Muscle of leg (tissue), 11 donors: ENCODE measurements around the gene OCSTAMP. TPM values are rescaled to one million over a fixed set of nuclear protein-coding genes. Genes with fewer than 3 reads are reported as not detected.

Experiments
- DNase-seq: peaks from one replicate; pipeline ENCODE4 v3.0.0; 2013
- H3K27ac ChIP-seq: one replicate; pipeline ENCODE4 v1.5.1; 2013; ENCODE audit warnings: mild to moderate bottlenecking, low read length, control low read depth
- H3K27me3 ChIP-seq: one replicate; pipeline ENCODE4 v1.6.1; 2013; ENCODE audit warnings: low read length; ENCODE audit not compliant: control insufficient read depth, insufficient read depth
- H3K36me3 ChIP-seq: one replicate; pipeline ENCODE4 v1.6.1; 2013; ENCODE audit warnings: low read length; ENCODE audit not compliant: control insufficient read depth, insufficient read depth
- H3K4me1 ChIP-seq: one replicate; pipeline ENCODE4 v1.6.1; 2013; ENCODE audit warnings: low read length; ENCODE audit not compliant: control insufficient read depth, insufficient read depth
- H3K4me3 ChIP-seq: one replicate; pipeline ENCODE4 v1.5.1; 2013; ENCODE audit warnings: low read length, control low read depth
- H3K9me3 ChIP-seq: replicated peaks from 2 replicates; pipeline ENCODE4 v1.6.1; 2013; ENCODE audit warnings: low read depth, low read length; ENCODE audit not compliant: control insufficient read depth
- WGBS: methylation state at CpG from one replicate; pipeline ENCODE4 v1.1.5; 2013; ENCODE audit warnings: missing lambda C conversion rate; ENCODE audit not compliant: insufficient coverage; 5-methylcytosine and 5-hydroxymethylcytosine counted together
- polyA plus RNA-seq, 8 donors: library from polyadenylated mRNA; unstranded; fragments of 120-200 nt; gene quantifications; one replicate each; pipeline versions ENCODE4 v1.2.1 to v1.2.3, GENCODE V29; 2013; ENCODE audit warnings: inconsistent platforms in 1 of 8, low replicate concordance in 1 of 8; ENCODE audit not compliant: insufficient read length in 8 of 8, insufficient read depth in 1 of 8
- total RNA-seq: library from RNA; stranded (reverse); fragments of 120-200 nt; gene quantifications from one replicate; pipeline ENCODE4 v1.2.4, GENCODE V29; 2013

OCSTAMP gene
- total and polyA plus RNA-seq, 9 donors = not detected

DNA sequence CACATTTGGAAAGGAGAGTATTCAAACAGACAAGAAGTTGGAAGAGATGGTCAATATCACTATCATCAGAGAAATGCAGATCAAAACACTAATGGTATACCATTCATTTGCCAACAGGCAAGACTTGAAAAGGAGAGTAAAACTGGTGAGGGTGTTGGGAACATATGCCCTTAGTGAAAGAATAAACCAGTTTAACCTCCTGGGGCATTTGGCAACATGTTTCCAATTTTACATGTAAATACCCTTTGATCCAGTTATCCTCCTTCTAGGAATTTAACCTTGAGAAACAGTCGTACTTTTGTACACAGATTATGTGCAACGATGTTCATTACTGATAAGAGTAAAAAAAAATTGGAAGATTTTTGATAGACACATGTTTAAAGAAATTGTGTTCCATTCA lies 34.1 kb upstream of the OCSTAMP start:
- no peak overlapping the region for H3K4me3 ChIP-seq
- H3K9me3 ChIP-seq = no peaks in the 10 kb centered on the region
- WGBS = no CpG with 5 or more reads among the region's 2 CpGs

GRCh38 chr20:46583411-46584214 lies 33.2 kb upstream of the OCSTAMP start:
- DNase-seq = no peak
- WGBS = 39% methylated on average over 10 of the region's 17 CpGs
- Histone ChIP-seq H3K27ac (no peak overlapping the region), H3K4me3 (no peak overlapping the region), H3K9me3 (no peaks in the 10 kb centered on the region), H3K27me3 (no peaks in the 10 kb centered on the region), H3K36me3 (no peaks in the 10 kb centered on the region), H3K4me1 (no peaks in the 10 kb centered on the region)

More for the DNA sequence above, 34.1 kb upstream of the OCSTAMP start:
- no peak for DNase-seq
- no peaks in the 10 kb centered on the region for H3K27me3 ChIP-seq
- no peaks in the 10 kb centered on the region for H3K36me3 ChIP-seq
- no peak overlapping the region for H3K27ac ChIP-seq
- no peaks in the 10 kb centered on the region for H3K4me1 ChIP-seq

DNA sequence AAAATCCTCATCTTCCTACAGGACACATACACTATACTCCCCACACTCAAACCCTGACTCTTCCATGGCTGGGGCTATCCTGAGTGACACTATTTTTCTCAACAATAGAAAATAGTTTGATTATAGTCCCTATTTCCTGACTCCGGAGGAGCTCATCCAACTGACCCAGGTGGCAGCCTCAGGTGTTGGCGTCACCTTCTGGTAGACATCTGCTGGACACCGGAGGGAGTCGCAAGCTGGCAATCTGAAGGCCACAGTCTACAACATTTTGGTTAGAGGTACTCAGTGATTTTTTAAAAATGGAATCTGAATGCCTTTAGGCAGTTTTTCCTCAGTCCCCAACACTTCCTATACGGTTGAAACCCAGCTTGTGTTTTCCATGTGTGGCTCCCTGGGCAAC lies 32.2 kb upstream of the OCSTAMP start:
- Histone ChIP-seq H3K4me3 (no peak overlapping the region), H3K9me3 (no peaks in the 10 kb centered on the region), H3K4me1 (no peaks in the 10 kb centered on the region), H3K27ac (no peak overlapping the region), H3K36me3 (no peaks in the 10 kb centered on the region), H3K27me3 (no peaks in the 10 kb centered on the region)
- WGBS = 81% methylated on average over 4 of the region's 5 CpGs
- no peak for DNase-seq

DNA sequence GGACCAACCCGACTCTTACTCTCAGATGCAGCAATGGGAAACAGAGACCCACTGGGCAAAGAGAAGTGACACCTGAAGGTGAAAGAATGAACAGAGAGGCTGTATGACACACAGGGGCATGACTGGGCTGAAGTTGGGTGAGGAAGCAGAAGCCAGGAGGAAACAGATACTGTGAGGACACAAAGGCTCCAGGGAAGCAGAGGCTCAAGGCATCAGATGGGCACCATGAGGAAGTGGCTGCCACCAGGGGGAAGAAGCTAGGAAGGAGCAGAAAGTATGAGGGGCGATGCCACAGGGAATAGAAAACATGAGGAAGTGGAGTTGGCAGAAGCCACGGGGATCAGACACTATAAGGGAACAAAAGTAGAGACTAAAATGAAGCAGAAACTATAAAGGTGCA lies 30.9 kb upstream of the OCSTAMP start:
- Histone ChIP-seq H3K9me3 (no peaks in the 10 kb centered on the region), H3K27me3 (no peaks in the 10 kb centered on the region), H3K4me3 (no peak overlapping the region), H3K27ac (no peak overlapping the region), H3K36me3 (no peaks in the 10 kb centered on the region), H3K4me1 (no peaks in the 10 kb centered on the region)
- DNase-seq = no peak
- WGBS = 80% methylated on average over 3 of the region's 3 CpGs

DNA sequence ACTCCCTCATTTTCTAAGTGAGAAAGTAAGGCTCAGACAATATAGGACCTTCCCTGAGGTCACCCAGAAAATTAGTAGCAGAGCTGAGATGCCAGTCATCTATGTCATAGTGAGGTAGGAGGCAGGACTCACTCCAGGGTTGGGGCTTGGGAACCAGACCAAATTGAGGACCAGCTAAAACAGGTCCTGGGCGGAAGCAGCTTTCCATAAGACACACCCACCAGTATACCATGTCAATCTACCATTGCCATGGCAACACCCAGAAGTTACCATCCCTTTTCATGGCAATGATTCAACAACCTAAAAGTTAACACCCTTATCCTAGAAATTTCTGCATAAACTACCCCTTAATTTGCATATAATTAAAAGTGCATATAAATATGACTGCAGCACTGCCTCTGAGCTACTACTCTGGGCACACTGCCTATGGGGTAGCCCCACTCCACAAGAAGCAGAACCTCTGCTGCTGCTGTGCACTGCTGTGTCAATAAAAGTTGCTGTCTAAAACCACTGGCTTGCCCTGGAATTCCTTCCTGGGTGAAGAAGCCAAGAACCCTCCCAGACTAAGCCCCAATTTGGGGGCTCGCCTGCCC lies 30.3 kb upstream of the OCSTAMP start:
- Histone ChIP-seq H3K27me3 (no peaks in the 10 kb centered on the region), H3K27ac (no peak overlapping the region), H3K9me3 (no peaks in the 10 kb centered on the region), H3K4me3 (no peak overlapping the region), H3K4me1 (no peaks in the 10 kb centered on the region), H3K36me3 (no peaks in the 10 kb centered on the region)
- WGBS = 88% methylated on average over 2 of the region's 2 CpGs
- DNase-seq = no peak

GRCh38 chr20:46578745-46579144 lies 28.3 kb upstream of the OCSTAMP start:
- no peaks in the 10 kb centered on the region for H3K4me1 ChIP-seq
- H3K9me3 ChIP-seq = no peaks in the 10 kb centered on the region
- DNase-seq = no peak
- no peaks in the 10 kb centered on the region for H3K27me3 ChIP-seq
- no peak overlapping the region for H3K4me3 ChIP-seq
- no peak overlapping the region for H3K27ac ChIP-seq
- 58% methylated on average over 2 of the region's 7 CpGs for WGBS
- H3K36me3 ChIP-seq = no peaks in the 10 kb centered on the region

DNA sequence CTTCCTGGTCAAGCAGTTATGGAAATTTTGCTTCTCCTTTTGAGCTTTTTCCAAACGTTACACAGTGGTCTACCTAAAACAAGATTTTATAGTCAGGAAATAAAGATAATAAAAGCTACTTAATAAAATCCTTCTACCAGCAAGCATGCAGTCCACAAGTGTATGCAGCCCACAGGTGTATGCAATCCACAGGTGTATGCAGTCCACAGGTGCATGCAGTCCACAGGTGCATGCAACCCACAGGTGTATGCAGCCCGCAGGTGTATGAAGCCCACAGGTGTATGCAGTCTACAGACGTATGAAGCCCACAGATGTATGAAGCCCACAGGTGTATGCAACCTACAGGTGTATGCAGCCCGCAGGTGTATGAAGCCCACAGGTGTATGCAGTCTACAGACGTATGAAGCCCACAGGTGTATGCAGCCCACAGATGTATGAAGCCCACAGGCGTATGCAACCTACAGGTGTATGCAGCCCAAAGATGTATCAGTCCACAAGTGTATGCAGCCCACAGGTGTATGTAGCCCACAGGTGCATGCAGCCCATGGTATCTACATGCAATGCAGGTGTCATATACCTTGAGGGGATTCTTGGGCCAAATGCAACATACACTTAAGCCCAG lies 26.4 kb upstream of the OCSTAMP start:
- 82% methylated on average over 5 of the region's 6 CpGs for WGBS
- DNase-seq = no peak
- Histone ChIP-seq H3K36me3 (no peaks in the 10 kb centered on the region), H3K9me3 (no peaks in the 10 kb centered on the region), H3K4me3 (no peak overlapping the region), H3K27ac (no peak overlapping the region), H3K4me1 (peaks cover 10% of the 10 kb centered on the region), H3K27me3 (no peaks in the 10 kb centered on the region)

DNA sequence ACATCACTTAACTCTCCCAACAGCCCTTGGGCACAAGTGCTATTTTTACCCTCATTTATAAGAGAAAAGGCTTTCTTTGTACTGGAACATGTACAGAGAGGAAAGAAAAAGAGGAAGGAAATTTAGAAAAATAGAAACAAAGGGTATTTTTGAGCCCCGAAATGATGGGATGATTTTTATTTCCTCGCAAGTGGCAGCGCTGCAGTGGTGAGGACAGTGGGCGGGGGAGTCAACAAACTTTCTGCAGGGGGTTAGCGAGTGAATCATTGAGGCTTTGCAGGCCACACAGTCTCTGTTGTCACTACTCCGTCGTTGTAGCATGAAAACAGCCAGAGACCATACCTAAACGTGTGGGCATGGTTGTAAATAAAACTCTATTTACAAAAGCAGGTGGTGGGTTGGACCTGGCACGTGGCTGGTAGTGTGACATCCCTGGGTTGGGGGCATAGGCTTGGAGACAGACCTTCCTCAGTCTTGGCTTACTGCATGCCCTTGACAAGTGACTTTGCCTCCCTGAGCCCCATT lies 25.5 kb upstream of the OCSTAMP start:
- DNase-seq = no peak
- Histone ChIP-seq H3K9me3 (no peaks in the 10 kb centered on the region), H3K36me3 (no peaks in the 10 kb centered on the region), H3K27me3 (no peaks in the 10 kb centered on the region), H3K4me1 (peaks cover 16% of the 10 kb centered on the region), H3K27ac (no peak overlapping the region), H3K4me3 (no peak overlapping the region)
- WGBS = 66% methylated on average over 6 of the region's 9 CpGs

GRCh38 chr20:46575394-46575793 lies 24.9 kb upstream of the OCSTAMP start:
- 80% methylated on average over 4 of the region's 5 CpGs for WGBS
- no peak overlapping the region for H3K27ac ChIP-seq
- DNase-seq = no peak
- no peaks in the 10 kb centered on the region for H3K36me3 ChIP-seq
- no peak overlapping the region for H3K4me3 ChIP-seq
- peaks cover 16% of the 10 kb centered on the region for H3K4me1 ChIP-seq
- H3K9me3 ChIP-seq = no peaks in the 10 kb centered on the region
- H3K27me3 ChIP-seq = no peaks in the 10 kb centered on the region

DNA sequence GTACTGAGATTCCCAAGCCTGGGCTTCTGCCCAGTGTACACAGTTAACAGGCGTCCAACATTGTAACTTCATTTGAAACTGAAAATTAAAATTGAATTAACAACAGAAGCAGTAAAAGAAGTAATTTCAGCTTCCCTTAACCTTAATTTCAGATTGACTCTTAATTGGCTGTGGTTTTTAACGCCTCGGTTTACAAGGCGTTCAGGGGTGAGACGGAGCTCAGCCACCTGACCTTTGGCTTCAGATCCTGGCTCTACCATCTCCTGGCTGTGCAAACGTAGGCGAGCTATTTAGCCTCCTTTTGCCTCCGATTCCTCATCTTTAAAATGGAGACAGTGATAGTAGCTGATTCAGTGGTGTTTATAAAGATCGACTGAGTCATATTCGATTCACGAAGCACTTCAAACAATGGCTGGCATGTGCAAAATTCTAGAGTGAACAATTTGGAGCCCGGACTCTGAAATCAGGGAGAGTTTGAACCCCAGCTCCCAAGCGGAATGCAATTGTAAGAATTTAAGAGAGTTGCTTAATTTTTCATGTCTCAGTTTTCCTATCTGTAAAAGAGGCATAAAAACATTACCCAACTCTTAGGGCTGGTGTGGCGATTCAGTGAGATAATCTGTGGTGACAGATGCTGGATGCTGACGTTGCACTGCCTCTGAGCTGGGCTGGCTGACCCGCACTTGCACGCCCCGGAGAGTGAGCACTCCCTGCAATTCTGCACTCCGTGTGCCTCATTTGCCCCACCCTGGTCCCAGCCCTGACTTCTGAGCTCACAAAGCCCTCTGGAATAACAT lies 23.5 kb upstream of the OCSTAMP start:
- Histone ChIP-seq H3K4me1 (peaks cover 21% of the 10 kb centered on the region), H3K27ac (no peak overlapping the region), H3K9me3 (no peaks in the 10 kb centered on the region), H3K4me3 (no peak overlapping the region), H3K36me3 (no peaks in the 10 kb centered on the region), H3K27me3 (no peaks in the 10 kb centered on the region)
- DNase-seq = no peak
- 64% methylated on average over 10 of the region's 19 CpGs for WGBS
